ENCODE results near the gene DIDO1.

DNA sequence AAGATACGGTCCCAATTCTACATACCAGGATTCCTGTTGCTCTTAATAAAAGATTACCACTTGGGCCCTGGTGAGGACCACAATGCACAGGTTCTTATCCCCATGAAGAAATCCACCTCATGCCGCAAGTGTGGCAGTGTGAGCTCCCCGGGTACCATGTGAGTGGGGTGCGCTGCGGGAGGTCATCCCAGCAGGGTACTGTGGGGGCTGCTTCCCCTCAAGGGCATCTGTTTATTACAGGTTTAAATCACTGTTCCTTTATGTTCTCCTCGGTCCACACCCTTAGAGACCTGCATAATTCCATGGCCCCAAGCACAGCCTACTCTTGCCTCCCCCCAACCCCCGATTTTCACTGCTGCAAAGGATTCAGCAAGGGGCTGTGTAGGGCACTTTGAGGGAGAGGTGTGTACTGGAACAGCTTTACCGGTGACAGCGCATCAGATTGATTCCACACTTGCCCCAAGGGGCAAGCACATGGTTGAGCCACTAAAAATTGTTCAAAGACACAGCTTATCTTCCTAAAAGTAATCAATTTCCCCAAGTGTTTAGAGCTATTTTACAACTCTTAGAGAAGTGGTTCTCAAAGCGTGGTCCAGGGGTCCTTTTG lies 6.2 kb downstream of the DIDO1 start:
- TF ChIP-seq, protein P1, sequence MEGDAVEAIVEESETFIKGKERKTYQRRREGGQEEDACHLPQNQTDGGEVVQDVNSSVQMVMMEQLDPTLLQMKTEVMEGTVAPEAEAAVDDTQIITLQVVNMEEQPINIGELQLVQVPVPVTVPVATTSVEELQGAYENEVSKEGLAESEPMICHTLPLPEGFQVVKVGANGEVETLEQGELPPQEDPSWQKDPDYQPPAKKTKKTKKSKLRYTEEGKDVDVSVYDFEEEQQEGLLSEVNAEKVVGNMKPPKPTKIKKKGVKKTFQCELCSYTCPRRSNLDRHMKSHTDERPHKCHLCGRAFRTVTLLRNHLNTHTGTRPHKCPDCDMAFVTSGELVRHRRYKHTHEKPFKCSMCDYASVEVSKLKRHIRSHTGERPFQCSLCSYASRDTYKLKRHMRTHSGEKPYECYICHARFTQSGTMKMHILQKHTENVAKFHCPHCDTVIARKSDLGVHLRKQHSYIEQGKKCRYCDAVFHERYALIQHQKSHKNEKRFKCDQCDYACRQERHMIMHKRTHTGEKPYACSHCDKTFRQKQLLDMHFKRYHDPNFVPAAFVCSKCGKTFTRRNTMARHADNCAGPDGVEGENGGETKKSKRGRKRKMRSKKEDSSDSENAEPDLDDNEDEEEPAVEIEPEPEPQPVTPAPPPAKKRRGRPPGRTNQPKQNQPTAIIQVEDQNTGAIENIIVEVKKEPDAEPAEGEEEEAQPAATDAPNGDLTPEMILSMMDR (IDR thresholded peaks at IDR 0.05), result no peak
- no peak for TF ChIP-seq POLR2A (IDR thresholded peaks at IDR 0.05)
- no peak for TF ChIP-seq POLR2AphosphoS5 (IDR thresholded peaks at IDR 0.05)
